ENCODE results near the gene TMEM54. TPM values are rescaled to one million over a fixed set of nuclear protein-coding genes. Genes with fewer than 3 reads are reported as not detected.

The TMEM54 gene
- total RNA-seq, 2 experiments from 2014 or later: not detected

GRCh38 chr1:32859915-32860314, 41.3 kb downstream of the TMEM54 start:
- Mint-ChIP-seq H3K27me3 (no peaks in the 10 kb centered on the region), H3K27ac (no peak overlapping the region), H3K4me3 (no peak overlapping the region), H3K36me3 (ENCODE audit: low read depth) (peaks cover 50% of the 10 kb centered on the region), H3K9me3 (no peaks in the 10 kb centered on the region), H3K4me1 (no peaks in the 10 kb centered on the region)
- ChIA-PET POLR2A (no interaction called here), CTCF (interaction anchor here (0.6 to 1.4 kb wide), 2 partner anchors 12 to 215 kb away, joined by 4 to 6 read pairs; no protein-coding TSS in a partner anchor)
- DNase-seq: no peak

DNA sequence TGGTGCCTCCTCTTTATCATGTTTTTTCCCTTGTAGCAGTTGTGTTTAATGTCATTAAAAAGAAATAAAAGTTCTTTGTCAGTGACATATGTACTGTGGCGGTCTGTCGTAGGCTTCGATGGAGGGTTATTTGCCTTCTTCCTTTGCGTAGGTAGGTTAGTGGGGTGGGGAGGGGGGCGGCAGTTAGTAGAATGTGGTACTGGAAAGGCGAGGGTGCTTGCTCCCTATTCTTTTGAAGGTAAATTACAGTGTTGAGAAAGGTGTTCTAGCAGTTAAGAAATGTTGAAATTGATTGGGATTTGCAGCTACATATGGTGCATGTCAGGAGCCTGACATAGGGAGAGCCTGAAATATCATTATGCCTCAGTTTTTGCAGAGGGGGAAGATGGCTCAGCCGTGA, 42.4 kb downstream of the TMEM54 start:
- H3K36me3 Mint-ChIP-seq (ENCODE audit: low read depth): peaks cover 56% of the 10 kb centered on the region
- ChIA-PET CTCF (interaction anchor here (1.4 kb wide), 1 partner anchor 13 kb away, joined by 6 read pairs; no protein-coding TSS in a partner anchor), POLR2A (no interaction called here)
- no peak overlapping the region for H3K27ac Mint-ChIP-seq
- no peaks in the 10 kb centered on the region for H3K4me1 Mint-ChIP-seq
- no peaks in the 10 kb centered on the region for H3K9me3 Mint-ChIP-seq
- DNase-seq: no peak
- H3K4me3 Mint-ChIP-seq: no peak overlapping the region
- no peaks in the 10 kb centered on the region for H3K27me3 Mint-ChIP-seq

GRCh38 chr1:32858136-32858535, 43.1 kb downstream of the TMEM54 start:
- H3K27me3 Mint-ChIP-seq: no peaks in the 10 kb centered on the region
- H3K36me3 Mint-ChIP-seq (ENCODE audit: low read depth): peaks cover 61% of the 10 kb centered on the region
- no peak overlapping the region for H3K4me3 Mint-ChIP-seq
- no peaks in the 10 kb centered on the region for H3K4me1 Mint-ChIP-seq
- CTCF ChIA-PET: no interaction called here
- H3K9me3 Mint-ChIP-seq: no peaks in the 10 kb centered on the region
- POLR2A ChIA-PET: no interaction called here
- H3K27ac Mint-ChIP-seq: no peak overlapping the region
- no peak for DNase-seq

GRCh38 chr1:32855861-32856617, 45.1 kb downstream of the TMEM54 start:
- DNase-seq: no peak
- H3K27ac Mint-ChIP-seq: no peak overlapping the region
- H3K4me1 Mint-ChIP-seq: no peaks in the 10 kb centered on the region
- H3K9me3 Mint-ChIP-seq: no peaks in the 10 kb centered on the region
- H3K27me3 Mint-ChIP-seq: no peaks in the 10 kb centered on the region
- ChIA-PET CTCF (no interaction called here), POLR2A (no interaction called here)
- peaks cover 55% of the 10 kb centered on the region for H3K36me3 Mint-ChIP-seq (ENCODE audit: low read depth)
- no peak overlapping the region for H3K4me3 Mint-ChIP-seq

DNA sequence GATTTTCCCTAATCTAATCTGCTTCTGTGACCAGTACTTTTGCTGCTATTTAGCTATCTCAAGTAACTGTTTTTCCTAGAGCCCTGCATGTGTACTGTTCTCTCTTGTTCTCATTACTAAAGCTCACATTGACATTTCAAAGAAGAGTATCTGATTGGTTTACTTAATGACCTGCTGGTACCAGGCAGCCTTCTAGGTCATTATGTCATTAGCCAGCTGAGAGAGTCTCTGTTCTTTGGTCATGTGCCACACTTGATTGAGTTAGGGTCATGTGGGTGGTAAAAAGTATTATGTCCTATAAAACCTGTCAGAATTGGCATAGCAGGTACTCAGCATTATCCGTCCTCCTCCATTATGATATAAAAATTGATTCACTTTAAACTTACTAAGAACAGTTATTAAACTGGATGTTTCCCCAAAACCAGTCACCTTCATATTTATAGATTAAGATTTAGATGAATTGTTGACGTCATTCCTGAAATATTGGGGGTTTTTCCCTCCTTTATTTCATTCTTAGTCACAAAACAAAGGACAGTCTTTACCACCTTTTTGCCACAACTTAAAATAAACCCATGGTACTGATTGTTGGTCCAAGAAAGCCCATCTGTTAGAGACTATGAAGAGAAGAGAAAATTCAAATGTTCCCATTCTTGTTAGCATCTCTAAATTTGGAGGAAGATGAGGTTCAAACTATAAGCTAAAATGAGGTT, 52.7 kb downstream of the TMEM54 start:
- Mint-ChIP-seq H3K4me3 (no peak overlapping the region), H3K36me3 (ENCODE audit: low read depth) (peaks cover 28% of the 10 kb centered on the region), H3K27ac (no peak overlapping the region), H3K4me1 (no peaks in the 10 kb centered on the region), H3K9me3 (no peaks in the 10 kb centered on the region), H3K27me3 (no peaks in the 10 kb centered on the region)
- POLR2A ChIA-PET: no interaction called here
- DNase-seq: no peak
- CTCF ChIA-PET: interaction anchor here (1.1 kb wide), 1 partner anchor 28 kb away, joined by 5 read pairs; no protein-coding TSS in a partner anchor

Other genes with a start within 250 kb of the TMEM54 start
- not detected for gene SYNC, start 198.6 kb downstream of the TMEM54 start, total RNA-seq
- 100 to 1,000 TPM; 167 to 196 TPM for gene YARS1, start 84.0 kb downstream of the TMEM54 start, total RNA-seq
- gene S100PBP, start 83.7 kb downstream of the TMEM54 start, total RNA-seq: 10 to 100 TPM; 58.0 to 65.8 TPM
- gene FNDC5, start 30.5 kb downstream of the TMEM54 start, total RNA-seq: not detected
- gene HPCA, start 14.9 kb downstream of the TMEM54 start, total RNA-seq: not detected
- gene RNF19B, start 63.4 kb upstream of the TMEM54 start, total RNA-seq: 10 to 100 TPM; 18.4 to 20.1 TPM
- gene AK2, start 135.5 kb upstream of the TMEM54 start, total RNA-seq: 100 to 1,000 TPM; 181 to 193 TPM
- 1 to 10 TPM; 4.1 to 5.5 TPM for gene AZIN2, start 179.8 kb upstream of the TMEM54 start, total RNA-seq